ENCODE results near the gene APBB1.

GRCh38 chr11:6443269-6444003, 24.5 kb upstream of the APBB1 start:
- TF ChIP-seq CTCF (conservative IDR thresholded peaks at IDR 0.05; ENCODE audit: low read depth, low read length) (peak; percentile 84), EZH2 (IDR thresholded peaks at IDR 0.05; ENCODE audit: low read length, unreplicated experiment) (no peak), EZH2phosphoT487 (IDR thresholded peaks at IDR 0.05; ENCODE audit: borderline replicate concordance, low read length) (no peak)
